C4-2B (cell line): ENCODE results near the gene OVOL2.

Source experiments
- H3K27ac ChIP-seq: fragments of 450-650 bp; 2 replicates; pipeline ENCODE4 v1.5.1; 2017
- ZFX ChIP-seq: fragments of 450-650 bp; IDR thresholded peaks from 2 replicates; pipeline ENCODE4 v1.6.1; 2017
- TF ChIP-seq, protein P1 (sequence below): fragments of 450-650 bp; conservative IDR thresholded peaks from 2 replicates; pipeline ENCODE4 v1.5.1; 2017; ENCODE audit warnings: mild to moderate bottlenecking

Gene OVOL2

DNA sequence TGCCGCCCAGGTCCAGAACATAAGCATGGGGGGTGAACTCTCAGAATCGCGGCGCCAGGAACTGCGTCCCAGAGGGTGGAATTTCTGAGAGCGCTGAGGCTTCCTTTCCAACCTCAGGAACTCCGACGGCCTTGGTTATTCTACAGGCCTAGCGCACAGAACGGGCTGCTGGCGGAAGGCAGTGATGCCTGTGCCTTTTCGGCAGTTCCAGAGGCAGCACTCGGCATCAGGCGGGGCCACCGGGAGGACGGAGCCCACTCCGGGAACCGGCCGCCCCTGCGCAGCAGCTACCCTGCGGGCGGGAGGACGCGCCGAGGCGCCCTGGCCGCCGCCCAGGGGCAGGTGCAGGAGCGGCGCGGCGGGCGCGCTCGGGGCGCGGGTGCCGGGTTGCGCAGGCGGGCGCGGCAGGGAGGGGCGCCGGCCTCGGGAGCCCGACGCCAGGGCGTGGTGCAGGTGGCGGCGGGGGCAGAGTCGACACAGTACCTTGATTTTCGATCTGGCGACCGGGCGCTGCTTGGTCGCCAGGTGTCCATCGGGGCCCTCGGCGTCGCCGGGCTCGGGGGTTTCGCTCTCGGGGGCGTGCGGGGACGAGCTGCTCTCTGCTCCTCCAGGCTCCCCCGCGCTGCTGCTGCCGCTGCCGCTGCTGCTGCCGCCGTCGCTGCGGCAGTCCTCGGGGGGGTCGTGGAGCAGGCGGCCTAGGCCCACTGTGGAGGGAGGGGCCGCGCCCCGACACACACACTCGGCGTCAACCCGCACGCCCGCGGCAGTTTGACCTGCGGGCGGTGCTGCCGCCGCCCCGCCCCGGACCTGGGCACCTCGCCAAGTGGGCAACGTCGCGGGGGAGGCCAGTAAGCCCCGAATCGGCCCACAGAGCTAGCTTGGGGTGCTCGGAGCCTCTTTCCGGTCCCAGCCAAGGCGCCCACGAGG, 1.3 kb downstream of the OVOL2 start:
- H3K27ac ChIP-seq: peak overlapping the region; percentile 85
- TF ChIP-seq, protein P1, sequence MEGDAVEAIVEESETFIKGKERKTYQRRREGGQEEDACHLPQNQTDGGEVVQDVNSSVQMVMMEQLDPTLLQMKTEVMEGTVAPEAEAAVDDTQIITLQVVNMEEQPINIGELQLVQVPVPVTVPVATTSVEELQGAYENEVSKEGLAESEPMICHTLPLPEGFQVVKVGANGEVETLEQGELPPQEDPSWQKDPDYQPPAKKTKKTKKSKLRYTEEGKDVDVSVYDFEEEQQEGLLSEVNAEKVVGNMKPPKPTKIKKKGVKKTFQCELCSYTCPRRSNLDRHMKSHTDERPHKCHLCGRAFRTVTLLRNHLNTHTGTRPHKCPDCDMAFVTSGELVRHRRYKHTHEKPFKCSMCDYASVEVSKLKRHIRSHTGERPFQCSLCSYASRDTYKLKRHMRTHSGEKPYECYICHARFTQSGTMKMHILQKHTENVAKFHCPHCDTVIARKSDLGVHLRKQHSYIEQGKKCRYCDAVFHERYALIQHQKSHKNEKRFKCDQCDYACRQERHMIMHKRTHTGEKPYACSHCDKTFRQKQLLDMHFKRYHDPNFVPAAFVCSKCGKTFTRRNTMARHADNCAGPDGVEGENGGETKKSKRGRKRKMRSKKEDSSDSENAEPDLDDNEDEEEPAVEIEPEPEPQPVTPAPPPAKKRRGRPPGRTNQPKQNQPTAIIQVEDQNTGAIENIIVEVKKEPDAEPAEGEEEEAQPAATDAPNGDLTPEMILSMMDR: no peak

GRCh38 chr20:18055261-18055660, 2.5 kb downstream of the OVOL2 start:
- H3K27ac ChIP-seq: no peak overlapping the region
- TF ChIP-seq, protein P1: no peak

GRCh38 chr20:18052856-18053255, 4.9 kb downstream of the OVOL2 start:
- TF ChIP-seq, protein P1: no peak
- H3K27ac ChIP-seq: no peak overlapping the region

GRCh38 chr20:18050628-18051027, 7.1 kb downstream of the OVOL2 start:
- H3K27ac ChIP-seq: no peak overlapping the region
- no peak for TF ChIP-seq ZFX
- TF ChIP-seq, protein P1: no peak

DNA sequence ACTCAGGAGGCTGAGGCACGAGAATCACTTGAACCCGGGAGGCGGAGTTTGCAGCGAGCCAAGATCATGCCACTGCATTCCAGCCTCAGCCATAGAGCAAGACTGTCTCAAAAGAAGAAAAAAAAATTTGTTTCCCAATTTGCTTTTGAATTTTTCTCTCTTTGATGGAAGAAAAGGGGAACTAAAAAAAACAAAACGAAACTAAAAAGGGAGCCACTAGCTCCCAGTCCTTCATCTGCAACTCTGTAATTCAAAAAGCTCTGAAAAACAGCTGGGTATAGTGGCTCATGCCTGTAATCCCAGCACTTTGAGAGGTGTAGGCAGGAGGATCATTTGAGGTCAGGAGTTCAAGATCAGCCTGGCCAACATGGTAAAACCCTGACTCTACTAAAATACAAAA, 9.5 kb downstream of the OVOL2 start:
- TF ChIP-seq, protein P1: no peak
- no peak for TF ChIP-seq ZFX
- no peak overlapping the region for H3K27ac ChIP-seq

GRCh38 chr20:18046535-18046934, 11.2 kb downstream of the OVOL2 start:
- no peak for TF ChIP-seq ZFX
- TF ChIP-seq, protein P1: no peak

DNA sequence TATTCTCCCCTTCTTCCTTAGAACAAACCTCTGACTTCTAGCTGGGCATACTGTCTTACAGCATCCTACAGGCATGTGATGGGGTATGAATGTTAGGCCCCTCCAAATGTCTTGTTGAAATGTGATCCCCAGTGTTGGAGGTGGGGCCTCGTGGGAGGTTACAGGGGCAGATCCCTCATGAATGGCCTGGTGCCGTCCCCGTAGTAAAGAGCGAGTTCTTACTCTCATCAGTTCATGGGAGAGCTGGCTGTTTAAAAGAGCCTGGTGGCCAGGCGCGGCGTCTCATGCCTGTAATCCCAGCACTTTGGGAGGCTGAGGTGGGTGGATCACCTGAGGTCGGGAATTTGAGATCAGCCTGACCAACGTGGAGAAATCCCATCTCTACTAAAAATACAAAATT, 15.5 kb downstream of the OVOL2 start:
- TF ChIP-seq, protein P1: no peak
- no peak for TF ChIP-seq ZFX
- H3K27ac ChIP-seq: no peak overlapping the region

More at GRCh38 chr20:18046535-18046934, 11.2 kb downstream of the OVOL2 start:
- H3K27ac ChIP-seq: no peak overlapping the region
